OCI-LY7 (cell line): ENCODE data around the gene KRTAP5-9. TPM values are rescaled to one million over a fixed set of nuclear protein-coding genes. Genes with fewer than 3 reads are reported as not detected.
"Not testable (repeated sequence)": the region's sequence is repeated elsewhere in the genome, so short reads cannot be mapped to it uniquely, and the experiment has no call there.

Experiments
- BruUV-seq: library from RNA; stranded (reverse); fragments of 400-500 nt; replicated peaks from 2 replicates; lab custom pipeline; 2021; lab: Mats Ljungman, UMichigan
- CTCF ChIA-PET: fragments of 300-600 bp; sonication (Branson Sonifier 250); formaldehyde crosslinking; loops from one replicate; lab custom pipeline; 2022; ENCODE audit warnings: antibody characterized with exemption; ENCODE audit not compliant: unreplicated experiment; lab: Charles Lee
- POLR2A ChIA-PET: fragments of 300-600 bp; sonication (Branson Sonifier 250); formaldehyde crosslinking; loops from one replicate; lab custom pipeline; 2022; ENCODE audit warnings: antibody characterized with exemption; lab: Charles Lee
- DNase-seq: peaks from one replicate; pipeline ENCODE4 v3.0.0-alpha.2; 2015; ENCODE audit warnings: low spot score
- H2AFZ ChIP-seq: fragments of 200-600 bp; sonication (generic), shearing (Covaris generic); 2 replicates; pipeline ENCODE4 v1.6.1; 2014; ENCODE audit warnings: mild to moderate bottlenecking, antibody characterized with exemption, low read length, moderate library complexity
- H3K27ac ChIP-seq: fragments of 200-600 bp; sonication (generic); 2 replicates; pipeline ENCODE4 v1.5.1; 2014; ENCODE audit warnings: mixed run types, low read depth, mild to moderate bottlenecking, moderate library complexity, low read length, inconsistent platforms; ENCODE audit not compliant: poor library complexity, severe bottlenecking
- H3K36me3 ChIP-seq: fragments of 200-600 bp; sonication (generic); 2 replicates; pipeline ENCODE4 v1.6.1; 2014; ENCODE audit warnings: mild to moderate bottlenecking, antibody characterized with exemption, low read length, moderate library complexity, mixed read lengths; ENCODE audit not compliant: insufficient read depth
- H3K4me1 ChIP-seq: fragments of 200-600 bp; sonication (generic); 2 replicates; pipeline ENCODE4 v1.5.1; 2014; ENCODE audit warnings: mild to moderate bottlenecking, low read length; ENCODE audit not compliant: insufficient read depth, poor library complexity, severe bottlenecking
- H3K4me2 ChIP-seq: fragments of 200-600 bp; sonication (generic); 2 replicates; pipeline ENCODE4 v1.6.1; 2014; ENCODE audit warnings: mild to moderate bottlenecking, low read length
- H3K4me3 ChIP-seq: fragments of 200-600 bp; sonication (generic); 2 replicates; pipeline ENCODE4 v1.5.1; 2014; ENCODE audit warnings: mild to moderate bottlenecking, low read depth, low read length; ENCODE audit not compliant: poor library complexity, severe bottlenecking
- H3K79me2 ChIP-seq: fragments of 200-600 bp; sonication (generic); 2 replicates; pipeline ENCODE4 v1.6.1; 2016; ENCODE audit warnings: low read depth, mild to moderate bottlenecking, low read length, moderate library complexity, mixed read lengths; ENCODE audit not compliant: insufficient read depth
- H3K9me2 ChIP-seq: fragments of 200-600 bp; sonication (generic); 2 replicates; pipeline ENCODE4 v1.6.1; 2016; ENCODE audit warnings: mild to moderate bottlenecking, low read length, mixed read lengths; ENCODE audit not compliant: insufficient read depth
- H3K9me3 ChIP-seq: fragments of 200-600 bp; sonication (generic); 2 replicates; pipeline ENCODE4 v1.6.1; 2014; ENCODE audit warnings: mild to moderate bottlenecking, mixed run types, low read length, mixed read lengths
- H4K20me1 ChIP-seq: fragments of 200-600 bp; sonication (generic); 2 replicates; pipeline ENCODE4 v1.6.1; 2014; ENCODE audit warnings: mild to moderate bottlenecking, antibody characterized with exemption, low read length, moderate library complexity, mixed read lengths; ENCODE audit not compliant: insufficient read depth
- EZH2phosphoT487 ChIP-seq: fragments of 200-600 bp; sonication (generic); IDR thresholded peaks from 2 replicates; pipeline ENCODE4 v1.6.1; 2018; ENCODE audit warnings: low read depth, borderline replicate concordance, mild to moderate bottlenecking, mixed run types, antibody characterized with exemption, low read length, moderate library complexity, mixed read lengths
- intact Hi-C: fragments of 100-400 bp; cut with micrococcal nuclease; formaldehyde crosslinking; loops from one replicate; pipeline ENCODE4 v1.10.0; 2022; ENCODE audit not compliant: unreplicated experiment
- total RNA-seq, 2 experiments: library from RNA; depleted of rRNA in 1 of 2; stranded (reverse); fragments of >200 nt in 1 of 2; shearing (Covaris generic) in 1 of 2; gene quantifications; 2 replicates each; pipeline ENCODE4 v1.2.3, GENCODE V29; 2014 to 2022
- TF ChIP-seq, protein P1 (sequence below): fragments of 200-600 bp; sonication (generic); conservative IDR thresholded peaks from 2 replicates; pipeline ENCODE4 v1.5.1; 2014; ENCODE audit warnings: mild to moderate bottlenecking, antibody characterized with exemption, low read length, moderate library complexity, mixed read lengths

Gene KRTAP5-9
- total RNA-seq, 2 experiments from 2014 or later = not detected

DNA sequence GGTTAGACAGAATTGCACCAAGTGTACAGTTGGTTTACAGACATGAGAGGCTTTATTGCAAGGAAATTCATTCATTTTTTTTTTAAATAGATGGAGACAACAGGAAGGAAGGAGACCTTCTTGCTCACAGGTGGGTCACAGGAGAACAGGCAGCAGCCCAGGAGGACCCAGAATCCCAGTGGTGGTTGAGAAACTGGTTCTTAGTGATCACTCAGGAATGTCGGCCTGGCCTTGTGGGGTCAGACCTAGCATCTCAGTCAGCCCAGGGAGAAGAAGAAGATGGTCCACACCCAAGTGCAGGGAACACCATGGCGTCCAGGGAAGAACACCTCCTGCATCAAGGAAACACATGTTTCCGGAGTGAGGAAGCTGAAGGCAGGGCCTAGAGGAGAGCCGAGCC is 33.6 kb downstream of the KRTAP5-9 start:
- Histone ChIP-seq H3K27ac (no peak overlapping the region), H3K9me3 (no peaks in the 10 kb centered on the region), H3K4me1 (no peaks in the 10 kb centered on the region), H3K4me2 (no peak overlapping the region), H2AFZ (no peak overlapping the region), H3K79me2 (no peaks in the 10 kb centered on the region), H4K20me1 (no peaks in the 10 kb centered on the region), H3K9me2 (no peaks in the 10 kb centered on the region), H3K4me3 (no peak overlapping the region), H3K36me3 (no peaks in the 10 kb centered on the region)
- TF ChIP-seq, protein P1, sequence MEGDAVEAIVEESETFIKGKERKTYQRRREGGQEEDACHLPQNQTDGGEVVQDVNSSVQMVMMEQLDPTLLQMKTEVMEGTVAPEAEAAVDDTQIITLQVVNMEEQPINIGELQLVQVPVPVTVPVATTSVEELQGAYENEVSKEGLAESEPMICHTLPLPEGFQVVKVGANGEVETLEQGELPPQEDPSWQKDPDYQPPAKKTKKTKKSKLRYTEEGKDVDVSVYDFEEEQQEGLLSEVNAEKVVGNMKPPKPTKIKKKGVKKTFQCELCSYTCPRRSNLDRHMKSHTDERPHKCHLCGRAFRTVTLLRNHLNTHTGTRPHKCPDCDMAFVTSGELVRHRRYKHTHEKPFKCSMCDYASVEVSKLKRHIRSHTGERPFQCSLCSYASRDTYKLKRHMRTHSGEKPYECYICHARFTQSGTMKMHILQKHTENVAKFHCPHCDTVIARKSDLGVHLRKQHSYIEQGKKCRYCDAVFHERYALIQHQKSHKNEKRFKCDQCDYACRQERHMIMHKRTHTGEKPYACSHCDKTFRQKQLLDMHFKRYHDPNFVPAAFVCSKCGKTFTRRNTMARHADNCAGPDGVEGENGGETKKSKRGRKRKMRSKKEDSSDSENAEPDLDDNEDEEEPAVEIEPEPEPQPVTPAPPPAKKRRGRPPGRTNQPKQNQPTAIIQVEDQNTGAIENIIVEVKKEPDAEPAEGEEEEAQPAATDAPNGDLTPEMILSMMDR = no peak
- POLR2A ChIA-PET = no interaction called here
- CTCF ChIA-PET = no interaction called here
- intact Hi-C loops = no loop called here
- BruUV-seq = no TSS peak
- no peak for DNase-seq

DNA sequence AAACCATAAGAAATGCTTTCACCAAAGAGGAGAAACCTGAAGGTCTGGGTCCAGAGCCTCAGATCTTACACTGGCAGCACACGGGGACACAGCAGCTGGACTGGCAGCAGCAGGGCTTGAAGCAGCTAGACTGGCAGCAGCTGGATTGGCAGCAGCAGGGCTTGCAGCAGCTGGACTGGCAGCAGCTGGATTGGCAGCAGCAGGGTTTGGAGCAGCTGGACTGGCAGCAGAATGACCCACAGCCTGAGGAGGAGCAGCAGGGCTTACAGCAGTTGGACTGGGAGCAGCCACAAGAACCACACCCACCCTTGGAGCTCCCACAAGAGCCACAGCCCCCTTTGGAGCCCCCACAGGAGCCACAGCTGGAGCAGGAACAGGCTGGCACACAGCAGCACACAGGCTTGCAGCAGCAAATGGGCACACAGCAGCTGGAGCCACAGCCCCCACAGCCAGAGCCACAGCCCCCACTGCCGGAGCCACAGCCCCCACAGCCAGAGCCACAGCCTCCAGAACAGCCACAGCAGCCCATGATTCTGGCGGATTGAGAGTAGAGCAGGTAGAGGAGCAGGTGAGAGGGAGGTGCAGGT is 34.2 kb downstream of the KRTAP5-9 start, which contains the start of gene KRTAP5-11:
Gene KRTAP5-11, minus strand, starts transcription at position 567 of the 587 bp plus-strand sequence. Its CDS starts 38 bp downstream, at position 529.
- BruUV-seq = no TSS peak
- intact Hi-C loops = no loop called here
- no peak for DNase-seq
- Histone ChIP-seq H3K4me3 (no peak within 1 kb of the TSS), H3K36me3 (no peaks in the 10 kb centered on the region), H3K9me2 (no peaks in the 10 kb centered on the region), H2AFZ (no peak within 1 kb of the TSS), H4K20me1 (no peaks in the 10 kb centered on the region), H3K4me2 (no peak within 1 kb of the TSS), H3K4me1 (no peaks in the 10 kb centered on the region), H3K79me2 (no peaks in the 10 kb centered on the region), H3K27ac (no peak within 1 kb of the TSS), H3K9me3 (no peaks in the 10 kb centered on the region)
- TF ChIP-seq, protein P1 = no peak
- no peak for TF ChIP-seq EZH2phosphoT487
- ChIA-PET POLR2A (no interaction called here), CTCF (no interaction called here)

DNA sequence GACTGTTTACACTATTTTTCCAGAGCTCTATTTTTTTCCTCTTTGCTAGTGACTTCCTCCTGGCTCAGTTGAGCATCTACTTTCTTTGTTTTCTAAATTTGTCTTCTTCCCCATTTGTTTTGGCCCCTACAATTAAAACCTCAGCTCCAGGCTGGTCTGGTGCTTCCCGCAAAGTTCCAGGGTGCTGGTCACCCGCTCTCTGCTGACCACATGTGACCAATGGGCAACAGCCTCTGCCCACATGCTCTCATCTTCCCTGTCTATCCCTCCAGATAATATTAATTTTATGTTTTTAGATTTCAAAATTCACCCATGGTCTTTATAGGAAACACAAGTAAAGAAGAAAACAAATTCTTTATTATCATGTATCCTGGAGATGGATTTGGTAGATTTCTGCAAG is 34.7 kb downstream of the KRTAP5-9 start:
- H3K27ac ChIP-seq, H3K4me2 ChIP-seq, H3K79me2 ChIP-seq, H3K9me3 ChIP-seq, BruUV-seq, H4K20me1 ChIP-seq, DNase-seq, POLR2A ChIA-PET, H2AFZ ChIP-seq, intact Hi-C loops, H3K4me1 ChIP-seq, CTCF ChIA-PET, H3K4me3 ChIP-seq, H3K36me3 ChIP-seq, H3K9me2 ChIP-seq: not testable (repeated sequence)

DNA sequence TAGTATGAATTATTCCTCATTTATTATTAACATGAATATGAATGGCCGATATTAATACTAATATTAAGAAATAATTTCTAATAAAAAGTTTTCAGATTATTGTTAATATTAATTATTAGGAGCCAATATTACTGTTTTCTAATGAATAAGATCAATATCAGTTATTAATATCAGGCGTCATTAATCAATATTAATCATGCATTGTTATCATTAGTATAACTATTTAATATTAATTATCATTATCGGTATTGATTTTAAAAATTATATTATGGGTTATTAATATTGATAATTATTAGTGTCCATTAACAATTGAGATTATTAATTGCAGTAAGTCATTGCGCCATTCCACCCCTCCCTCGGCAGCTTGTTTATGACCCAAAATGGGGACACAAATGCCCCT is 37.5 kb downstream of the KRTAP5-9 start:
- H3K27ac ChIP-seq, H3K9me3 ChIP-seq, H3K9me2 ChIP-seq, H3K4me3 ChIP-seq, CTCF ChIA-PET, H2AFZ ChIP-seq, H3K36me3 ChIP-seq, DNase-seq, H4K20me1 ChIP-seq, H3K4me2 ChIP-seq, H3K4me1 ChIP-seq, BruUV-seq, POLR2A ChIA-PET, intact Hi-C loops, H3K79me2 ChIP-seq: not testable (repeated sequence)

DNA sequence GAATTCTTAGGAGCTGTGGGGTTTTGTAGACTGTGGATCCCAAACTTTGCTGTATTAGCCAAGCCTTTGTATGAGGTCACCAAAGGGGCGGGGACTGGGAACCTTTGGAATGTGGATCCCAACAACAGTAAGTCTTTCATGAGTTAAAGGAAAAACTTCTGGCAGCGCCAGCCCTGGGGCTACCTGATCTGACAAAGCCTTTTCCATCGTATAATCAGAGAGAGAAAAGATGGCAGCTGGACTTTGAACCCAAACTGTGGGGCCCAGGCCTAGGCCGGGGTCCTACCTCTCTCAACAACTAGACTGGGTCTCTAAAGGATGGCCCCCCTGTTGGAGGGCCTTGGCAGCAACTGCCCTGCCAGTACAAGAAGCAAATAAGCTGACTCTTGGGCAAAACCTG is 40.1 kb downstream of the KRTAP5-9 start:
- BruUV-seq, H3K4me2 ChIP-seq, H3K79me2 ChIP-seq, H4K20me1 ChIP-seq, H3K9me2 ChIP-seq, H3K4me1 ChIP-seq, CTCF ChIA-PET, H3K27ac ChIP-seq, H2AFZ ChIP-seq, H3K4me3 ChIP-seq, intact Hi-C loops, H3K36me3 ChIP-seq, H3K9me3 ChIP-seq, DNase-seq, POLR2A ChIA-PET: not testable (repeated sequence)
